SU-DHL-6 (cell line): Measurements from ENCODE around the gene LINGO4.
A peak's percentile ranks its signal among the peaks of the same experiment; 100 is the strongest.

Source experiments
- H2AFZ ChIP-seq: fragments of 200-600 bp; sonication (generic); 2 replicates; pipeline ENCODE4 v1.6.1; 2014; ENCODE audit warnings: low read depth, mild to moderate bottlenecking, moderate library complexity, mixed read lengths, antibody characterized with exemption, low read length; ENCODE audit not compliant: severe bottlenecking
- H3F3A ChIP-seq: fragments of 200-600 bp; shearing (Covaris generic); 2 replicates; pipeline ENCODE4 v1.6.0; 2016; ENCODE audit warnings: antibody characterized with exemption, mild to moderate bottlenecking; ENCODE audit not compliant: insufficient read depth
- H3K27ac ChIP-seq: fragments of 200-600 bp; sonication (generic); 2 replicates; pipeline ENCODE4 v1.5.1; 2016; ENCODE audit warnings: low read depth, mild to moderate bottlenecking, low read length, moderate library complexity, mixed read lengths
- H3K27me3 ChIP-seq: fragments of 200-600 bp; sonication (generic), shearing (Covaris generic); 2 replicates; pipeline ENCODE4 v1.6.0; 2014; ENCODE audit warnings: mild to moderate bottlenecking, low read length
- H3K36me3 ChIP-seq: fragments of 200-600 bp; sonication (generic); 2 replicates; pipeline ENCODE4 v1.6.1; 2014; ENCODE audit warnings: mild to moderate bottlenecking, low read length, mixed read lengths
- H3K4me2 ChIP-seq: fragments of 300-600, 200-600 bp; shearing (Covaris generic), sonication (generic); 2 replicates; pipeline ENCODE4 v1.6.0; 2014; ENCODE audit warnings: low read length, low read depth, mild to moderate bottlenecking; ENCODE audit not compliant: poor library complexity, severe bottlenecking
- H3K4me3 ChIP-seq: fragments of 200-600 bp; sonication (generic); 2 replicates; pipeline ENCODE4 v1.5.1; 2014; ENCODE audit warnings: antibody characterized with exemption, low read length, mild to moderate bottlenecking, mixed read lengths; ENCODE audit not compliant: insufficient read depth, poor library complexity, severe bottlenecking
- H3K79me2 ChIP-seq: fragments of 200-600 bp; sonication (generic); 2 replicates; pipeline ENCODE4 v1.6.1; 2014; ENCODE audit warnings: mild to moderate bottlenecking, low read length, moderate library complexity; ENCODE audit not compliant: insufficient read depth
- H3K9ac ChIP-seq: fragments of 200-600 bp; sonication (generic); 2 replicates; pipeline ENCODE4 v1.7.0; 2014; ENCODE audit warnings: mild to moderate bottlenecking, low read length
- H3K9me2 ChIP-seq: fragments of 200-600 bp; sonication (generic); replicated peaks from 2 replicates; pipeline ENCODE4 v1.6.1; 2014; ENCODE audit warnings: low read length; ENCODE audit not compliant: insufficient read depth
- H3K9me3 ChIP-seq: fragments of 200-600 bp; sonication (generic); 2 replicates; pipeline ENCODE4 v1.6.1; 2014; ENCODE audit warnings: low read length, mixed read lengths; ENCODE audit not compliant: insufficient read depth
- H4K20me1 ChIP-seq: fragments of 200-600 bp; sonication (generic); 2 replicates; pipeline ENCODE4 v1.6.1; 2014; ENCODE audit warnings: low read depth, mild to moderate bottlenecking, antibody characterized with exemption, low read length, moderate library complexity, mixed read lengths
- CTCF ChIP-seq: fragments of 200-600 bp; sonication (generic); IDR thresholded peaks from one replicate; pipeline ENCODE4 v1.5.1; 2017; ENCODE audit warnings: antibody characterized with exemption, mild to moderate bottlenecking, low read length, moderate library complexity; ENCODE audit not compliant: insufficient read depth, poor library complexity, severe bottlenecking
- EZH2phosphoT487 ChIP-seq: fragments of 200-600 bp; sonication (generic), shearing (Covaris generic); conservative IDR thresholded peaks from 2 replicates; pipeline ENCODE4 v1.6.1; 2018; ENCODE audit warnings: mild to moderate bottlenecking, antibody characterized with exemption, low read length, moderate library complexity, mixed read lengths

The LINGO4 gene

DNA sequence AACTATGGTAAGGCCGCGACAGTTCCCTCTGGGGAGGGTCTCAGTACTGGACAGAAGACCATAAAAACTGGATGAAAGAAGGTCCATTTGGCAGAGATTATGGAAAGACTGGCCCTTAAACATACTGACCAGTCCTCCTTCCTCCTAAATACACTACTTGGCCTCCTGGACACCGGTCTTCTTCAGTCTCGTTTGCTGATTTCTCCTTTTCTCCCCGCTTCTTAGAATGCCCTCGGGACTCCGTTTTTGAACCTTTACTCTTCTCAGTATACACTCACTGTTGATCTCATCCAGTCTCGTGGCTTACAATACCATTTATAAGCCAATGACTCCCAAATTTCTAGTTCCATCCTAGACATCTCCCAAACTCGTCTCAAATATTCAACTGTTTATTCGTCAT, 41.2 kb downstream of the LINGO4 start:
- H3K4me3 ChIP-seq: peak overlapping the region; percentile 99
- no peaks in the 10 kb centered on the region for H3K79me2 ChIP-seq
- H3K9ac ChIP-seq: peak overlapping the region; percentile 83
- peak overlapping the region; percentile 57 for H3K27ac ChIP-seq
- TF ChIP-seq EZH2phosphoT487: no peak
- H3K4me2 ChIP-seq: peak overlapping the region; percentile 94
- H3K9me3 ChIP-seq: no peaks in the 10 kb centered on the region
- peaks cover 6% of the 10 kb centered on the region for H3K36me3 ChIP-seq
- H2AFZ ChIP-seq: peak overlapping the region; percentile 97
- no peaks in the 10 kb centered on the region for H4K20me1 ChIP-seq
- no peaks in the 10 kb centered on the region for H3K27me3 ChIP-seq
- H3K9me2 ChIP-seq: no peaks in the 10 kb centered on the region
- H3F3A ChIP-seq: peaks cover 3% of the 10 kb centered on the region; the same call in 1 of the 2 replicates

- no peak for TF ChIP-seq EZH2phosphoT487
- TF ChIP-seq CTCF: no peak
- peaks cover 6% of the 10 kb centered on the region for H3K36me3 ChIP-seq
- peak within 1 kb of the TSS; percentile 83 for H3K9ac ChIP-seq
- peak within 1 kb of the TSS; percentile 99 for H3K4me3 ChIP-seq
- no peaks in the 10 kb centered on the region for H3K9me2 ChIP-seq
- H3F3A ChIP-seq: peaks cover 3% of the 10 kb centered on the region; the same call in 1 of the 2 replicates
- peak within 1 kb of the TSS; percentile 94 for H3K4me2 ChIP-seq
- H3K27ac ChIP-seq: peak within 1 kb of the TSS; percentile 57
- H3K9me3 ChIP-seq: no peaks in the 10 kb centered on the region
- peak within 1 kb of the TSS; percentile 97 for H2AFZ ChIP-seq
- H3K79me2 ChIP-seq: no peaks in the 10 kb centered on the region
- no peaks in the 10 kb centered on the region for H3K27me3 ChIP-seq
- H4K20me1 ChIP-seq: no peaks in the 10 kb centered on the region
Observed at GRCh38 chr1:151762941-151763921, 42.0 kb downstream of the LINGO4 start, which contains the start of gene MRPL9. MRPL9 (minus strand) TSS chr1:151763496; CDS start chr1:151763479, 17 bp downstream.

GRCh38 chr1:151760597-151761385, 44.4 kb downstream of the LINGO4 start:
- Histone ChIP-seq H2AFZ (no peak overlapping the region), H3K79me2 (no peaks in the 10 kb centered on the region), H3K27ac (no peak overlapping the region)

More at GRCh38 chr1:151760597-151761385, 44.4 kb downstream of the LINGO4 start:
- no peaks in the 10 kb centered on the region for H3K9me3 ChIP-seq
- no peak overlapping the region for H3K9ac ChIP-seq
- H3K36me3 ChIP-seq: peaks cover 6% of the 10 kb centered on the region
- no peaks in the 10 kb centered on the region for H3K9me2 ChIP-seq
- peaks cover 3% of the 10 kb centered on the region; the same call in 1 of the 2 replicates for H3F3A ChIP-seq
- H3K4me3 ChIP-seq: no peak overlapping the region
- TF ChIP-seq CTCF (no peak), EZH2phosphoT487 (no peak)
- H3K4me2 ChIP-seq: no peak overlapping the region
- H3K27me3 ChIP-seq: no peaks in the 10 kb centered on the region
- H4K20me1 ChIP-seq: no peaks in the 10 kb centered on the region
